ENCODE results near the gene TTLL11. TPM values are rescaled to one million over a fixed set of nuclear protein-coding genes. Genes with fewer than 3 reads are reported as not detected.

Gene TTLL11
- total RNA-seq, 1 experiment from 2014 or later, result 7.0 TPM

- H3K4me3 ChIP-seq (ENCODE audit: low read length), result no peak overlapping the region
- H3K4me2 ChIP-seq (ENCODE audit: low read length), result no peak overlapping the region
- no peaks in the 10 kb centered on the region for H3K79me2 ChIP-seq (ENCODE audit: low read length)
- no peak for DNase-seq
- H4K20me1 ChIP-seq (ENCODE audit: low read length), result no peaks in the 10 kb centered on the region
- no peaks in the 10 kb centered on the region for H3K4me1 ChIP-seq (ENCODE audit: insufficient read depth, low read length)
- no peak for TF ChIP-seq EZH2phosphoT487 (IDR thresholded peaks at IDR 0.05; ENCODE audit: borderline replicate concordance, low read length)
- no peak for TF ChIP-seq EZH2 (IDR thresholded peaks at IDR 0.05; ENCODE audit: low read length, unreplicated experiment)
- TF ChIP-seq CTCF (conservative IDR thresholded peaks at IDR 0.05; ENCODE audit: low read depth, low read length), result no peak
- no peak overlapping the region for H2AFZ ChIP-seq (ENCODE audit: low read length)
- no peak overlapping the region for H3K27ac ChIP-seq (ENCODE audit: low read length)
- H3K9ac ChIP-seq (ENCODE audit: low read length), result no peak overlapping the region
- intact Hi-C loops (cut with micrococcal nuclease), result no loop called here
- POLR2A ChIA-PET (ENCODE audit: unreplicated experiment), result no interaction called here
- H3F3A ChIP-seq (ENCODE audit: low read length, unreplicated experiment), result no peaks in the 10 kb centered on the region
- no peak for ATAC-seq
- no peaks in the 10 kb centered on the region for H3K36me3 ChIP-seq (ENCODE audit: low read depth, low read length)
- H3K9me2 ChIP-seq (replicated peaks; ENCODE audit: low read length), result no peaks in the 10 kb centered on the region
- H3K9me3 ChIP-seq (ENCODE audit: low read length), result no peaks in the 10 kb centered on the region
- no peaks in the 10 kb centered on the region for H3K27me3 ChIP-seq (ENCODE audit: low read length)
- CTCF ChIA-PET, result no interaction called here
- no TSS peak for BruUV-seq (replicated peaks)
Observed at GRCh38 chr9:121776001-121776738, 316.9 kb downstream of the TTLL11 start.

- no peak for TF ChIP-seq CTCF (conservative IDR thresholded peaks at IDR 0.05; ENCODE audit: low read depth, low read length)
- TF ChIP-seq EZH2phosphoT487 (IDR thresholded peaks at IDR 0.05; ENCODE audit: borderline replicate concordance, low read length), result no peak
- TF ChIP-seq EZH2 (IDR thresholded peaks at IDR 0.05; ENCODE audit: low read length, unreplicated experiment), result no peak
- Histone ChIP-seq H3F3A (ENCODE audit: low read length, unreplicated experiment) (no peaks in the 10 kb centered on the region), H3K4me2 (ENCODE audit: low read length) (no peak overlapping the region), H3K9me3 (ENCODE audit: low read length) (no peaks in the 10 kb centered on the region), H3K4me1 (ENCODE audit: insufficient read depth, low read length) (no peaks in the 10 kb centered on the region), H4K20me1 (ENCODE audit: low read length) (no peaks in the 10 kb centered on the region), H3K9me2 (replicated peaks; ENCODE audit: low read length) (no peaks in the 10 kb centered on the region), H3K27me3 (ENCODE audit: low read length) (no peaks in the 10 kb centered on the region), H3K79me2 (ENCODE audit: low read length) (no peaks in the 10 kb centered on the region), H3K9ac (ENCODE audit: low read length) (no peak overlapping the region), H3K36me3 (ENCODE audit: low read depth, low read length) (no peaks in the 10 kb centered on the region), H3K27ac (ENCODE audit: low read length) (no peak overlapping the region), H3K4me3 (ENCODE audit: low read length) (no peak overlapping the region), H2AFZ (ENCODE audit: low read length) (no peak overlapping the region)
- intact Hi-C loops (cut with micrococcal nuclease), result no loop called here
- ATAC-seq (no peak), DNase-seq (no peak)
- ChIA-PET POLR2A (ENCODE audit: unreplicated experiment) (no interaction called here), CTCF (no interaction called here)
- BruUV-seq (replicated peaks), result no TSS peak
Observed at GRCh38 chr9:121774715-121775613, 318.1 kb downstream of the TTLL11 start.
